Putamen (tissue), 1 donor: ENCODE results near the gene IGF2BP2.
"Not testable (repeated sequence)": the region's sequence is repeated elsewhere in the genome, so short reads cannot be mapped to it uniquely, and the experiment has no call there.

Experiments
- DNase-seq: peaks from one replicate; pipeline ENCODE4 v3.0.0-alpha.2; 2016; ENCODE audit warnings: low spot score

IGF2BP2 gene

DNA sequence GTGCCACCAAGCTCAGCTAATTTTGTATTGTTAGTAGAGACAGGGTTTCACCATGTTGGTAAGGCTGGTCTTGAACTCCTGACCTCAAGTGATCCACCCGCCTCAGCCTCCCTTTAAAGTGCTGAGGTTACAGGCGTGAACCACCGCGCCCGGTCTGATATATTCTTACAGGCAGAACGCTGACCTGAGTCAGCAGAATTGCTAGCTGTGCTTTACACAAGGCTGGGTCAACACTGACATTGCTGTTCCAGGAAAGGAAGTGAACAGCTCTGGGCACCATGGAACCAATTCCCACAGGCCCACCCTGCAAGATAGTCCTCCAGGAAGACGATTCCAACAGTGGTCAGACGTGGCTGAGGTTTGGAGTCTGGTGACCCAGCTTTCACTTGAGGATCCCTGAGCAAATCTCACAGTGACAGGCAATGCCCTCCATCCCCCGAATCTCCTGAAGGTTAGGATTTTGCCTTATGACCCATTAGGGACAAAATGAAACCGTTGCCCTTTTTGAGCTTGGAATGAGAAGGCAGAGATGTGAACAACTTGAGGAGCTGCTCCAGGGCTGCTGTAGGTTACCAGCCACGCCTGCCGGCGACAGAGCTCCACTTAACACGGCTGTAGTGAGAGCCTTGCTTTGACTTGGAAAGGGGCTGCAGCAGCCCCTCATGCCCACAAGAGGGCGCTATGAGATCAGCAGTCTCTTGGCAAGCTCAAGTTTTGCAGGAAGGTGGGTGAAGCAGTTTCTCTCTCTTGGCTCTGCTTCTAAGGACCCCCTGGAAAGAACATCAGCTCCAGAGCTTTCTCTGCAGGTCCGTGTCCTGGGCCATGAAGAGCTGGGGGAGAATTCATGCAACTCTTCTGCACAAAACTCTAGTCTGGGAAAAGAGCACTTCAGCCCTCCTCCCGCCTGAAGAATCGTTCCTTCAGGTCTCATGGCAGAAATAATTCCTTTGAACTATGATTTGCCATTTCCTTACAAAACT lies 164.6 kb downstream of the IGF2BP2 start:
- DNase-seq: peak; percentile 75

DNA sequence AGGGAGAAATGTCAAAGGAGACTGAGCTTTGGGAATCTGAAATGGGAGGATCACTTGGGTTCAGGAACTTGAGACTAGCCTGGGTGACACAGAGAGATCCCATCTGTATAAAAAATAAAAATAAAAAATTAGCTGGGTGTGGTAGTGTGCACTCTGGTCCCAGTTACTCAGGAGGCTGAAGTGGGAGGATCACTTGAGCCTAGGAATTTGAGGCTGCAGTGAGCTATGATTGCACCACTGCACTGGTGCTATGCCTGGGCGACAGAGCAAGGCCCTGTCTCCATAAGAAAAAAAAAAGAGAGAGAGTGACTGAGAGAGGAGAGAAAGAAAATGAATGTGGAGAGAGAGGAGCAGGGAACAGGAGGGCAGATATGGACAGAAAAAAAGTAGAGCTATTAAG lies 165.9 kb downstream of the IGF2BP2 start:
- no peak for DNase-seq

DNA sequence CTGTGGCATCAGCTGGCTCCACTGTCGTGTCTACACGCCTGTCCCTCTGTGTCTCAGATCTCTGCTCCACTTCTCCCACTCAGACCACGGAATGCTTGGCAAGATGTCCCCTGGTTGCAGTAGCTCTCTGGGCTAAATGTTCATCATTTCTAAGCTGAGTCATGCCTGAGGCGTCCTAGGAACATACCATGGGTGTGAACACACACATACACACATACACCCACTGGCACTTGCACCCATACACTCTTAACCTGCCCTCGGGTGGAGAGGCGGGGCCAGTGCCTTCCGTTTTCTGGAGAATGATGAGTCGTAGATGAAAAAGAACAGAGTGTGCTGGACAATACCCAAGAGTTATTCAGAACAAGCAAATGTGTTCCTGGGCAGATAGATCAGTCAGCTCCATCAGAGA lies 166.3 kb downstream of the IGF2BP2 start:
- DNase-seq: no peak

DNA sequence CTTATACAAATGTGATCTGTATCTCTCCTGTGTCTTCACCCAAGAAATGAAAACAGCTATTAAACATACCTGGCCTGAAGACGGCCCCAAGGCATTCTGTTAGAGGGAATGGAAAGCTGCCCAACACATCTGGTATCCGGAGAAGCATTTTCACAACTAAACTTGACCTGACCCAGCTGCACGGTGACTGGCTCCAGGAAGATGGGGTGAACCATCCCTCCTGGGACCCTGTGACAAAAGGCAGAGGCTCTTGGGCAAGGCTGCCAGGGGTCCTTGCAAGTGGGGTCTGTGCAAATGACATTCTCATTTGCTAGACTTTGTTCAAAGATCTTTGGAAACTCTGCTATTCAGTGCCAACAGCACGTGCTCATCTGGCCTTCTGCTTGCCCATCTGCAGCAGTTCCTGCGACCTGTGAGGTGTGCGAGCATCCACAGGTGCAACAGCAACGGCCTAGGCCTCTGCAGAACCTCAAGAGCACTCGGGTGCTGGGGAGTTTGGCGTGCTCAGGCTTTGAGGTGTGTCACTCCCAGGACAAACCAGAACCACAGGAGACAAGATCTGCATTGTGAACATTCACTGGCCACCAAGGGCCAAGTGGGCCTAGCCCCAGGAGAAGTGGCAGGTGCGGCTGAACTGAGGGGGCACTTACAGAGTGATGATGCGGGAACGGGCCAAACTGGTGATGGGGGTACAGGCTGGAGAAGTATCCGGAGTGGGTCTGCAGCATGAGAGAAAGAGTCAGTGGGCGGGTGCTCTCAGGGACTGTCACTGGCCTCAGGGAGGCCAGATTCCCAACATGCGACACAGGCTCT lies 166.9 kb downstream of the IGF2BP2 start:
- DNase-seq: no peak

DNA sequence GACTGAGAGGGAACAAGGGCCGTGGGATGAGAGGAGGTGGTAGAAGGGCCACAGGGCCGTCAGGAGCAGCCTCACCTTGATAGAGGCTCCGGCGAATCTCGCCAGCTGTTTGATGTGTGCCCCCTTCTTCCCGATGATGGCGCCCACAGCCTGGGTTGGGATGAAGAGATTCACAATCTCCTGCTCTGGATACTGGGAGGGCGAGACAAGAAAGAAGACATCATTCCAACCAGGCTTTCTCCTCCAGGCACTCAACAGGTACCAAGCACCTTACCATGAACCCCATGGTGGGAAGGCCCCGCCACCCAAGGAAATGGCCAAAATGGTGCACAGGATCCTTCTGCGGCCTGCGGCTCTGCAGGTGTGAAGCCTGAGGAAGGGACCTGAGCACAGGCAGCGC lies 167.6 kb downstream of the IGF2BP2 start:
- no peak for DNase-seq

DNA sequence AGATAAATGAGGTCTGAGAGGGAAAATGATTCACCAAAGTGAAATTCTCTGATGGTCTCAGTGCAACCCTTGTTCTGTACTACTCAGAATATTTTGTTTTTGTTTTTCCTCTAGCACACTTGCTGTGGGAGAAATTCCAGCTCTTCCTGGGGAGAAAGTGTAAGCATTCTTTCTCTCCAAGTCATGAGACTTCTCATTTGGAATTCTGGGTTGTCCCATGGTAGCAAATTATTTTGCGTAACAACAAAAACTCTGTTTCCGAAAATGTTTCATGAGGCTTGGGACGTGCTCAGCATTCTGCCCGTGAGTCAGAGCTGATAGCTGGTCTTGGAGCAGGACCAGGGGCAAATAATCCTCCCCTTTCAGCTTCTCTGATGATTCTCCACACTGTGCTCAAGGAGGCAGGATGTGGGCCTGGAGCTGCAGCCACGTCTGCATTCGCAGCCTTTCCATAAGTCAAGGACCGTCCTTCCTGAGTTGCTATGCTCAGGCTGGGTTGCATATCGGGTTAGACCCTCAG lies 168.5 kb downstream of the IGF2BP2 start:
- peak; percentile 58 for DNase-seq

DNA sequence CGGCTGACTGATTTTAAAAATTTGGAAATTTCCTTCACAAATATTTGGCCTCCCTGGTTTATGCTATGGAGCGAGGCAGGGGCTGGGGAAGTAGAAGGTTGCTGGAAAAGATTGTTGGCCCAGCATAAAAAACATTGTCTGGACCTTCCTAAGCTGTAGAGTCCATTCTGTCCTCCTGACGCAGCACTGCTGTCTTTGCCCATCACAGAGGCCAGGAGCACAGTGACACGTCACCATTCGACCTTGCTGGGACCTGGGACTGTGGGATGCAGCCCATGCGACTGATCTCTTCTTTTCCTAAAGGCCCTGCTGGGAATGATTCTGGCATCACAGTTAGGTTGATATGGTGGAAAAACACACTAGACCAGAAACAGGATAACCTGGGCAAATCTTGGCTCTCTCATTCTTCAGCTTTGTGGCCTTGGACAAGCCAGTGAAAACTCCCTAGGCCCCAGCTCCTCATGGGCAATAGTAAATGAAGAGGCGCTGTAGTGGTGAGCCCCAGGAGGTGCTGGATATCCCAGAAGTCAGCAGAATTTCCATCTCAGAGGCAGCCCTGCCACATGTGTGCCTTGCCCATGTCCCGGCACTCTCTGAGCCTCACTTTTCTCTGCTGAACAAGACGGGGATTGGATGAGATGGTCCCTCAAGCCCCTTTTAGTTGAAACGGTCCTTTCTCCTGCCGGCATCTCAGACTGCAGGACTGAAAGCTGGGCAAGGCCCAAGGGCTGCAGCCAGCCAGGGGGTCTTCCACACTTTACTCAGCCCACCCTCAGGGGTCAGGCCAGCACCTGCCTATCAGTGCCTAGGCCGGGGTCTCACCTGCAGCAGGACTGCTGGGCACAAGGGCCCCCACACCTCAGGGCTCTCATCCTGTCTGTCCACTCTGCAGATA lies 169.2 kb downstream of the IGF2BP2 start:
- DNase-seq: no peak

DNA sequence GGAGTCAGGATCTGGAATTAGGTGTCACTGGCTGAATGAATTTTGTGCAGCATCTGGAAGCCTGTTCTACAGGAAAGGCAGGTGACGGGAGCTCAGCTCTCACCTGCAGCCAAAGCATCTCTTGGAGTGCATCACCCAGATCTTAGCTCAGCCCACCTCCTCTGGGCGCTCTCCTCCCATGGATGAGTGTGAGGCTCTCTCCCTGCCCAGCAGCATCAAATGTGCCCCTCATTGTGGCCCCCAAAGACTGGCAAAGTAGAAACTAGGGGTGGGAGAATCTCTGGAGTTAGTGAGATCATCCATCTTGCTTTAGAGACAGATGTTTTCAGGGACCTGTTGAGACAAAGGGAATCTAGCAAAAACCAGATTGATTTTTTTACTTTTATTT lies 170.1 kb downstream of the IGF2BP2 start:
- no peak for DNase-seq

DNA sequence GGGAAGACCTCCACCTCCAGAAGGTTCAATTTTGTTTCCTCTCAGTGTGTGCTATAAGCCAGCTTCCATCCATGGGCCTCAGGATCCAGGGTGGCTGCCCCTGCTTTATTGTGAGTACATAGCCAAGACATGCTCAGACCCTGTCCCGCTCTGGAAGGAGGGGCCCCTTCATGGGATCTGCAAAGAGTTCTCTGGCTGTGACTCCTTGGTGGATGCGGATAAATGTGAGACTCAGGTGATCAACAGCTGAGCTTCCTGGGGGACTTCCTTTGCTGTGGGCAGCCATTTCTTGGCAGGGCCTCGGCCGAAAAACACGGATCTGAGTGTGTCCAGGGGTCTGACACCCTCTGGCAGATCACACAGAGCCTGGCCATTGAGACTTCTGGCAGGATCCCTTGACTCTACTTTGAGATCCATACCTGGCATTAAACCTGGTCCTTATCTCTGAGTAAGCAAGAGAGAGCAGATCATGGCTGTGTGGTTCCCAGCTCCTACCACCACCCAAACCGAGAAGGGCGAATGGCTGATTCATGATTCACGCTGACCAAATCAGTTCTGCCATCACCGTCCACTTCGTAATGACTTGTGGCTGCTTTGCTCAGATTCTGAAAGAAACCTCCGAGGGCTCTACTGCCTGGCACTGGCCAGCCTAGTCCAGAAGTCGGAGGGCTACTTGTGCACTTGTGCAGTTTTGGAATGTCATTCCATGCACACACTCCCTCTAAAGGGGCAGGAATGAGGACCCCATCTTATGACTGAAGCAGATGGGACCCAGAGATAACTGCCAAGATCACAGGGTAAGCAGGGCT lies 170.7 kb downstream of the IGF2BP2 start:
- DNase-seq: no peak

DNA sequence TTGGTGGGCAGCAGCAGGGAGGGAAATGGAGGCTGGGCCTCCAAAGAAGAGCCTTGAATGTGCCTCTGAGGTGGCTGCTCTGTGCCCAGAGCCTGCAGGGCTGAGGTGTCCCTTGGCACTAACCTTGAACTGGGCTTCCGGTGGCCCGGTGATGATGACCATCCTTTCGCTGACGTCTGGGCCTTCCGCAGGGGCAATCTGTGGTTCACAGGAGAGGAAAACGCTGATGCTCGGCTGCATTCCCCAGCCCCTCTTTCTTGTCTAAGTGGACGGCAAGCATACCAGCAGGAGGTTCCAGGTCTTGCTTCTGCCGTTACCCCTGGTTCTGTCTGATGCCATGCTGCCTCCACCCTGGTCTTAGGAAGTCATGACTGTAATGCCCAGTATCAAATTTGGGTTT lies 172.9 kb downstream of the IGF2BP2 start:
- no peak for DNase-seq

DNA sequence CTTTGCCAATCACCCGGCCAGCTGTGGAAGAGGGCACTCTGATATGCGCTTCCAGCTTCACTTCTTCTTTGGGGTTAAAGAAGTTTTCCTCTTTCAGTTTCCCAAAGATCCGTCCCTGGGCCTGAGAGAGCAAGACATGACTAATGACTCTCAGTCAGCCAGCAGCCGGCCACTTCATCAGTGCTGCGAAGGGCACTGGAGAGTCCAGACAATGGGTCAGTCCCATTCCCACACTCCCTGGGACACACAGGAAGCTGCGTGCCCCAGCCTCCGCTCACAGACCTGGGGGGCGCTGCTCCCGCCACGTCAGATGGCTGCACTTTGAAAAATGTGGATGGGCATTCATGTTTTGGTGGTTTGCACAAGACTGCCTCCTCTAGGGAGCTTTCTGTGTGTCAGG lies 175.4 kb downstream of the IGF2BP2 start:
- DNase-seq: no peak

DNA sequence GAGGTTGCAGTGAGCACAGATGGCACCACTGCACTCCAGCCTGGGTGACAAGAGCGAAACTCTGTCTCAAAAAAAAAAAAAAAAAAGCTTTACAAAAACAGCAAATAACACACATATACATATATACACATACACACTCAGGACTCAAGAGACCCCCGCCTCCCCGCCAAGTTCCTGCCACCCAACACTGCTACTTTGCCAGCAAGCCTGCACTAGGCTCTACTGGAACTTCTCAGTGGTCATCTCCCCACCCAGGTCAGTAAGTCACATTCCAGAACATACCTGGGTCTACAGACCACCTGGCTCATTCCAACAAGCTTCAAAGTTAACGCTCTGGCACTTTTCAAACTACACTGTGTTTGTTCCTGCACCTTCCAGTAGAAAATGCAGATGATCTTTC lies 176.4 kb downstream of the IGF2BP2 start:
- no peak for DNase-seq

DNA sequence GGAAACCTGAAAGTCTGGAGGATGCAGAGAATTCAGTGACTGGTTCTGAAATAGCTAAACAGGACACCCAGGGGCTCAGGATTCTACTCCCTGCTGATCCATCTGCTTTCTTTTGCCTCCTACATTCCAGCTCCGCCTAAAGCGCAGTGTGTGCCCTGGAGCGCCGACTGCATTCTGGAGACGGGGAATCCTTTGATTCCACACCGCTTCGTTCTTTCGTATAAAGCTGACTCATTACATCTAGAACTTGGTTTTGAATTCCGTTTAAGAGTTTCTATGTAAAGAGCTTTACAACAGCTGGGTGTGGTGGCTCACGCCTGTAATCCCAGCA lies 177.0 kb downstream of the IGF2BP2 start:
- DNase-seq: no peak

DNA sequence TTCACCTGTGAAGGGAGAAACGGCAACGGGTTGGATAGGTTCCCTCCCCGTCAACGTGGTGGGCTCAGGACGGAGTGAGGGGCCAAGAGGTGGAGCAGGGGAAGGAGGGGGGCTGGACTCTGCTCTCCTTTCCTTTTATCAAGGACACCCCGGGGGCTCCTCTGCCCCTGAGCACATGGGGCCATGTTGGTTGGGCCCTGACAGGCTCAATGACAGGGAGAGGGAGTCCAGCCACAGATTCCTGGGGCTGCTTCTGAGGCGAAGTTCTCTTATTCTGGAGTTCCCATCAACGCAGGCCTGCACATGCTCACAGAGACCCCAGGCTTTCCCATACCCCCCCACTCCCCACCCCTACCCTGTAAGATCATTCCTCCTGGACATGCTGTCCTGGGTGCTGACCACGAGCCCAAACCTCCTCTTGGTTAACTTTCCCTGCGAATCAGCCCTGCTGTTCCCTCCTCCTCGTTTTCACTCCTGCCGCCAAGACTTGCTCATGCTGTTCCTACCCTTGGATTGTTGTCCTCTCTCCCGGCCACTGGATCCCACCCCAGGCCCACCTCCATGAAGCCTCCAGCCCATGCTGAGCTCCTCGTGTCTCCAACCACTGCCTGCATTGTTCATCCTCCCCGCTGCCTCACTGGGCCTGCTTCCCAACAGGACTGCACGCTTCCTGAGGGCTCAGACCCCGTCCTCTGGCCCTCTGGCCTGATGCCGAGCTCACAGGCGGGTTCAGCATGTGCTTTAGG lies 177.5 kb downstream of the IGF2BP2 start:
- DNase-seq: no peak

DNA sequence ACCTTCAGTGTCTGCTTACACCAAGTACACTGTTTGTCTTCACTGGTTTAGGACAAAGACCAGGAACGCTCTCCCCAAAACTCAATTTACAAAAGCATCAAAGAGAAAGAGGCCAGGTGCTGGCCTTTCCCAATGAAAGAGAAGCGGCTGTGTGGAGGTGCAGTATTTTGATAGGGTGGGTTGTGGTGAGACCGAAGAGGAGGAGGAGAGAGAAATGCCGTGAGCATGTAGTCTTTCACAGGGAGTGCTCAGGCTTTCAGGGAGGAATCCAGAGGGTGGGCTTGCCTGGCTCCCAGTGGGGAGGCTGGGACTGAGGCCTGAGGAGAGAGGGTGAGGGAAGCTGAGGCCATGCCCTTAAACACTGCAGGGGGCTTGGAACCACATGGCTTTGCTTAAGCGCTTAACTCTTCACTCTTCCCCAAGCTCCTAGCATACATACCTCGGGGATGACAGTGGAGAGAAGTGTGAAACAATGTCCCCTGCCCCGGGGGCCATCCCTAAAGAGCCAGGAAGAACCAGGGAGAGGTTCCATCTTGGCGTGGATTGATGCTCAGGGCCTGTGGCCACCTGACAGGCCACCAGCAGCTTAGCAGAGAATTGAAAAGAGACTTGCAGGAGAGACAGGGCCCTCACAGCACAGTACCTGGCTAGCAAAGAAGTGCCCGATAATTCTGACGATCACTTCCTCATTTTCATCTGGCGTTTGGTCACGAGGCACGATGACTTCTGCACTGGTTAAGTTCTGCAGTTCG lies 178.3 kb downstream of the IGF2BP2 start:
- no peak for DNase-seq

DNA sequence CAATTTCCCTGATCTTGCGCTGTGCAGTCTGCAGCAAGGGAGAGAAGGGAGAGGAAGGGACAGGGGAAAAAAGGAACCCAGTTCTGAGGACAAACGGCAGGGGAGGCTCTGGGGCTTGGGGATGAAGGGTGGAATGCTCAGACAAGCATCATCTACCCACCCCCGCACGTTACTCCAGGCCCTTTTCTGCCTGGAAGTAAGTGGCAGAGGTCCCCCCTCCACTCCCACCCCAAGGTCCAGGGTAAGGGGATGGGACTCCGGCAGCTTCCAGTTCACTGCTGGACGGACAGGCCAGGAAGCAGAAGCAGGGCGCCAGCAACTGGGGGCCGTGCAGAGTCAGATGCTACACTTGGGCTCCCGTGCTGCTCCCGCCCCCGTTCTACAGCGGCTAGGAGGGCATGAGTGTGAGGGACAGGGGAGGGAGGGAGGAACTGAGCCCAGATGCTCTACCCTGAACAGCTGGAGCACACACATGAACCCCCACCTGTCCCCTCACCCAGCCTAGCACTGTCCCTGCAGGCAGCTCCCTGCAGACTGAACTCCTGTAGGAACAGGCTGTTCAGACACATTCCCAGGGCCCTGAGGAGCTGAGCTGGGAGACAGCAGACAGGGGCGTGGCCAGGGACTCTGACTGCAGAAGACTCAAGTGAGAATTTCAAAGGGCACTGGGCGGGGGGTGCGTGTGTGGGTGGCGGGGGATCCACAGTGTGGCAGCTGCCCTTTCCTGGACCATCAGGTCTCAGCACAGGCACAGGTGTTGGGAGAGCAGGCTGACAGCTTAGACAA lies 179.1 kb downstream of the IGF2BP2 start:
- no peak for DNase-seq

DNA sequence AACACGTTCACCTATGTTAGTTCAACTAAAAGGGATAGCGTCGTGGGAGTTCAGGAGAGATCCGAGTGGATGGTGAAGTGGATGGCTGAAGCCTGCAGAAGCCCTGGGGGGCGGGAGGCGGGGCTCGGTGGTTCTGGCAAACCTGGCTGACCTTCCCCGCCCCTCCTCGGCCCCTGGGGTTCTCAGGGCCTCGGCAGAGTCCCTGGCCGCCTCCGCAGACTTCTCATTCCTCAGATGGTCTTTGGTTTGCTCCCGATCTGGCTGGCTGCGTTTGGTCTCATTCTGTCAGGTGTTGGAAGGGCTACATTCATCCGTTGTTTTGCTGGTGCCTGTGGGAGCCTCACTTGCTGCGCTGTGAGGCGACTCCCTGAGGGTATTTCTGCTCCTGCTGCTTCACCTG lies 179.7 kb downstream of the IGF2BP2 start:
- not testable (repeated sequence) for DNase-seq

DNA sequence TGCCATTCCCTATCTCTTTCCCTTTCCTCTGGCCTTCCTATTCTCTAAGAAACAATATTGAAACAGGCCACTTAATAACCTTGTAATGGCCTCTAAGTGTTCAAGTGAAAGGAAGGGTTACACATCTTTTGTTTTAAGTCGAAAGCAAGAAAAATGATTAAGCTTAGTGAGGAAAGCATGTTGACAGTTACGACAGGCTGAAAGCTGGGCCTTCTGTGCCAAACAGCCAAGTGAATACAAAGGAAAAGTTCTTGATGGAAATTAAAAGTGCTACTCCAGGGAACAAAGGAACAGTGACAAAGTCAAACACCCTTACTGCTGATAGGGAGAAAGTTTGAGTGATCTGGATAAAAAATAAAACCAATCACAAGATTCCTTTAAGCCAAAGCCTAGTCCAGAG lies 184.5 kb downstream of the IGF2BP2 start:
- no peak for DNase-seq
